Nucleus accumbens (tissue), 56 donors: ENCODE results near the gene MAN1A1.
"Not testable (repeated sequence)": the region's sequence is repeated elsewhere in the genome, so short reads cannot be mapped to it uniquely, and the experiment has no call there.

ENCODE experiments used
- DNase-seq, 56 donors: peaks; one replicate each; lab custom pipeline; 2025; lab: John Stamatoyannopoulos, UW

MAN1A1 gene

GRCh38 chr6:119310486-119311036 lies 39.0 kb downstream of the MAN1A1 start:
- DNase-seq, result no peak

- DNase-seq, result no peak
Measured at GRCh38 chr6:119308991-119309657, 40.4 kb downstream of the MAN1A1 start.

GRCh38 chr6:119308048-119308570 lies 41.5 kb downstream of the MAN1A1 start:
- DNase-seq, result no peak

- no peak for DNase-seq
Measured at GRCh38 chr6:119307056-119307455, 42.5 kb downstream of the MAN1A1 start.

- no peak for DNase-seq
Measured at GRCh38 chr6:119306396-119306968, 43.1 kb downstream of the MAN1A1 start.

- DNase-seq, result no peak
Measured at GRCh38 chr6:119303164-119303887, 46.2 kb downstream of the MAN1A1 start.

GRCh38 chr6:119301429-119301828 lies 48.1 kb downstream of the MAN1A1 start:
- no peak for DNase-seq

GRCh38 chr6:119299694-119300093 lies 49.9 kb downstream of the MAN1A1 start:
- DNase-seq, result no peak

- DNase-seq, result no peak
Measured at GRCh38 chr6:119297049-119297448, 52.5 kb downstream of the MAN1A1 start.

- no peak for DNase-seq
Measured at GRCh38 chr6:119296036-119297035, 53.2 kb downstream of the MAN1A1 start.

- no peak for DNase-seq
Measured at GRCh38 chr6:119294984-119295383, 54.6 kb downstream of the MAN1A1 start.

- not testable (repeated sequence) for DNase-seq
Measured at GRCh38 chr6:119291060-119291459, 58.5 kb downstream of the MAN1A1 start.

GRCh38 chr6:119290306-119290705 lies 59.3 kb downstream of the MAN1A1 start:
- no peak for DNase-seq

GRCh38 chr6:119289651-119290050 lies 59.9 kb downstream of the MAN1A1 start:
- DNase-seq, result no peak

GRCh38 chr6:119285908-119286625 lies 63.5 kb downstream of the MAN1A1 start:
- no peak for DNase-seq

- DNase-seq, result no peak
Measured at GRCh38 chr6:119284861-119285521, 64.6 kb downstream of the MAN1A1 start.

GRCh38 chr6:119283979-119284545 lies 65.5 kb downstream of the MAN1A1 start:
- no peak for DNase-seq

- no peak for DNase-seq
Measured at GRCh38 chr6:119283214-119283613, 66.3 kb downstream of the MAN1A1 start.
